Islet of Langerhans (tissue), 1 donor: ENCODE measurements around the gene GOLGA6D.
"Not testable (repeated sequence)": the region's sequence is repeated elsewhere in the genome, so short reads cannot be mapped to it uniquely, and the experiment has no call there.

Source experiments
- FAIRE-seq: peaks from one replicate; lab custom pipeline; 2011; peaks lifted over from hg19 to GRCh38; lab: Jason Lieb, UNC

Gene GOLGA6D, protein sequence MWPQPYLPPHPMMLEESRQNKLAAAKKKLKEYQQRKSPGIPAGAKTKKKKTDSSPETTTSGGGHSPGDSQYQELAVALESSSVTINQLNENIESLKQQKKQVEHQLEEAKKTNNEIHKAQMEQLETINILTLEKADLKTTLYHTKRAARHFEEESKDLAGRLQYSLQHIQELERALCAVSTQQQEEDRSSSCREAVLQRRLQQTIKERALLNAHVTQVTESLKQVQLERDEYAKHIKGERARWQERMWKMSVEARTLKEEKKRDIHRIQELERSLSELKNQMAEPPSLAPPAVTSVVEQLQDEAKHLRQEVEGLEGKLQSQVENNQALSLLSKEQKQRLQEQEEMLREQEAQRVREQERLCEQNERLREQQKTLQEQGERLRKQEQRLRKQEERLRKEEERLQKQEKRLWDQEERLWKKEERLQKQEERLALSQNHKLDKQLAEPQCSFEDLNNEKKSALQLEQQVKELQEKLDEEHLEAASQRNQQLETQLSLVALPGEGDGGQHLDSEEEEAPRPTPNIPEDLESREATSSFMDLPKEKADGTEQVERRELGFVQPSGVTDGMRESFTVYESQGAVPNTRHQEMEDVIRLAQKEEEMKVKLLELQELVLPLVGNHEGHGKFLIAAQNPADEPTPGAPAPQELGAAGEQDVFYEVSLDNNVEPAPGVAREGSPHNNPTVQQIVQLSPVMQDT

DNA sequence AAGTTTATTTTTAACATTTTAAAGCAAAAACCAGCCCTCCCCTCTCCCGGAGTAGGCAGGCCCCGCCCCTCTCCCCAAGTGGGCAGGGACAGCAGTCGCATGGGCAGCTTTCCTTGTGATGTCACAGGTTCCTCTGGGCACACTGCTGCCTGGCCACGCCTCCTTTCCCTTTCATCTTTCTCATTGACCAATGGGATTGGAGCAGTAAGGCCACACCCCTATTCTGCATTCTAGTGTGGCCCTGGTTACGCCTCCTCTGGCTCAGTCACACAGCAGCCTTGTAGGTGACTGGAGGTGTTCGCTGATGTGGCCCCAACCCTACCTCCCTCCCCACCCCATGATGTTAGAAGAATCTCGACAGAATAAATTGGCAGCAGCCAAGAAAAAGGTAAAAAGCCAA is at the start of gene GOLGA6D:
TSS of gene GOLGA6D (plus strand) at position 264 of the 400 bp plus-strand sequence. CDS start at position 305, 41 bp downstream.
- not testable (repeated sequence) for FAIRE-seq

DNA sequence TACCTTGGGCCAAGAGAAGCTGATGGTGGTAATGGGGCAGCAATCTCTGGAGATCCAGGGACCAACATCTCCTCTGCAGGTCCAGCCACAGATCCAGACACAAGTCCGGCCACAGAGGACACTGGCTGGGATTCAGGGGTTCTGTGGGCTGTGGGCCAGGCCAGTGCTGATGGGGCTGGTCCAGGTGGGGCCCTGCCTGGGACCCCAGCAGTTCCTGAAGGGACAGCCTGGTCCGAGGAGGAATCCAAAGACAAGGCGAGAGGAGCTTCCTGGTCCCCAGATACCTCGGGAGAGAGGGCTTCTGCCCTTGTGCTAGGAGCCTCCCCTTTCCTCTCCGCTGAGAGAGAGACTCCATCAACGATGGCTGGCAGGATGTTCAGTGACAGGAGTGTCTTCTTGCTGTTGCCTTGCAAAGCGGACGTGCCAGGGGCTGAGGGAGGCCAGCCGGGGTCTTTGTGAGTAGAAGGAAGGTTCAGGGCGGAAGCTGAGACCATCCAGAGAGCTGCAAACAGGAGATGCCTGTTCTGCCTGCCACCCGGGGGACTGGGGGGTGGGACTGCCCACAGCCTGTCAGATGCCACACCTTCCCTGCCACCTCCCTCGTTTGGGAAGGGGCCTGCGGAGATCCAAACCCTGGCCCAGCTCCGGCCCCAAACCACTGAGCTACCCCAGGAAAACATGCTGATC is 49.0 kb upstream of the GOLGA6D start:
- FAIRE-seq: no peak

DNA sequence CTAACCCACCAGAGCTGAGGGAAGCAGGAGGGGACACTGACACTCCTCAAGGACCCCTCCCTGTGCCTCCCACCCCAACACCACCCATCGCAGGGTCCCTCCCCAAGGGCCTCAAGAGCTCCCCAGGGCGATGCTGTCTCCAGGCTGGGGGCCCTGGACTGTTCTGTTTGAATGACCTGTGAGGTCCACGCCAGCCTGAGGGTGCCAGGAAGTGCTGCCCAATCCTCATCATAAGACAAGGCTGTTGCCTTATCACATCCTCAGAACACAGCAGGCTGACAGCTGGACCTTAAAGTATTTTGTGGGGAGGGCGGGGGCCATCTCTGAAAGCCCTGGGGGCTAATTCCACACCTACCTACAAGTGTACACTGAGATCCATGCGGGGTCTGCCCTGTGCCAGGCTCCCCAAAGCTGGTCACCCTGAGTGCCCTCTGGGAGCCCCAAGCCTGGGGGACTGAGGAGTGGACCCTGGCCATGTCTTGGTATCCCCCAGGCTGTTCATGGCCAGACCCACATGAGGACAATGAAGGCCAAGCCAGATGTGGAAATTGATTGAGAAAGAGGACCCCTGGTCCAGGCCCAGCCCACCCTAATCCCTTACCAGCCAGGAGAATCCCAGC is 48.3 kb upstream of the GOLGA6D start:
- no peak for FAIRE-seq

DNA sequence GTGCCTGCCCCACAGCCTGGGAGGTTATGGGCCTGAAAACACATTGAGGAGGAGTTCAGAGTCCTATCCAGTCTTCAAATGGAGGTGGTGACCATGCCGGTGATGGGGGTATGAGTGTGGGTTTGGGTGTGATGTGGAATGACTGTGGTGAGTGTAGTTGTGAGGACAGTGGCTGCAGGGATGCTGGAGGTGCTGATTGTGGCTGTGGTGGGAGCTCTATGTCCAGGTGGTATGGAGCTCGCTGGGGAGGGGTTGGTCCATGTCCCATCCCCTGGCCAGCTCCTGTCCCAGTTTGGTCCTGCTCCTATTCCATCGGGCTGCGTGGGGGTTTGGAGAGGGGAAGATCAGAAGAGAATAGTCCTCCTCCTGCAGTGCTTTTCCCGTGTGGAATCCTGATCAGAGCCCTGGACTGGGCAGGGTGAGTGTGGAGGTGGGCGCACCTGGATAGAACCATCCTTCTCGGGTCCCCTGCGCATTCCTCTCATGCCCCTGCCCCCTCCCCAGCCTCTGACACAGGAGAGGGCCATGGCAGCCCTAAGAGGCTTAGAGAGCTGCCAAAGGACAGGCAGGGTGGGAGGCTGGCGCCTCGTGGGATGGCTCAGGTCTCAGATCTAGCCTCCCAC is 47.5 kb upstream of the GOLGA6D start:
- FAIRE-seq: no peak

DNA sequence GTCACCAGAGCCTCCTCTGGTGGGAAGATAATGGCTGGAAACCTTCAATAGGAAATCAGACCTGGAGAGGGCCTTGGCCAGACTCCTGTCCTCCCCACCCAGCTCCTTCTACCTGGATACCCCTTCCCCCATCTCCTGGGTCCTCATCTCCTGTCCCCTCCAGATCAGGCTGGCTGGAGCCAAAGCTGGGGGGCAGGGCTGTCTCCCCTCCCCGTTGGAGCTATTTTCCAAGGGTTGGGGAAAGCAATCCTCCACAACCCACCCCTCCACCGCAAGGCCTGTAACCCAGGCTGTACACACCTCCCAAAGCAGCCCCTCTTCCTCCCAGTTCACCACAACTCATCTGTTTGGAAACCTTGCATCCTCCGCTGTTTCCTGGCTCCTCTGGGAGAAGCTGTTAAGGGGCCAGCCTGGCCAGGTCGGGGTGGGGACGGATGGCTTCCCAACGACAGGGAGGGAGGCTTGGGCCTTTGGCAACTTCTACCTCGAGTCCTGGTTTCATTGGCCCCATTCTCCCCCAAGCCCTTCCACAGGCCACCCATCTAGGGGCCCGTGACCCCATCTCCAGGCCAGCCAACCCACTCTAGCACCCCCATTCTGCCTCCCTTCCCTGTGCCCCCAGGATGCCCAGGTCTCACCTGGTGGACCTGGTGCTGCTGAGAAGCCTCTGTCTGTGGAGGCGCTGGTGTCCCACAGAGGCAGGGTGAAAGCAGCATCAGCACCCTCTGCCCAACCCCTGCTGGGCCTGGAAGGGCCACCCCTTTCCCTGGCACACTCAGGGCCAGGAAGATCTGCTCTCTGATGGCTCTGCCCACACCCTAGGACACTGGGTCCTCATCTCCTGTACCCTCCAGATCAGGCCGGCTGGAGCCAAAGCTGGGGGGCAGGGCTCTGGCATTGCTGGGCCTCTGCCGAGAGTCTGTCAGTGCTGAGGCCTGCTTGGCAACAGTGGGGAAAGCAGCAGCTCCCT is 46.6 kb upstream of the GOLGA6D start:
- no peak for FAIRE-seq

DNA sequence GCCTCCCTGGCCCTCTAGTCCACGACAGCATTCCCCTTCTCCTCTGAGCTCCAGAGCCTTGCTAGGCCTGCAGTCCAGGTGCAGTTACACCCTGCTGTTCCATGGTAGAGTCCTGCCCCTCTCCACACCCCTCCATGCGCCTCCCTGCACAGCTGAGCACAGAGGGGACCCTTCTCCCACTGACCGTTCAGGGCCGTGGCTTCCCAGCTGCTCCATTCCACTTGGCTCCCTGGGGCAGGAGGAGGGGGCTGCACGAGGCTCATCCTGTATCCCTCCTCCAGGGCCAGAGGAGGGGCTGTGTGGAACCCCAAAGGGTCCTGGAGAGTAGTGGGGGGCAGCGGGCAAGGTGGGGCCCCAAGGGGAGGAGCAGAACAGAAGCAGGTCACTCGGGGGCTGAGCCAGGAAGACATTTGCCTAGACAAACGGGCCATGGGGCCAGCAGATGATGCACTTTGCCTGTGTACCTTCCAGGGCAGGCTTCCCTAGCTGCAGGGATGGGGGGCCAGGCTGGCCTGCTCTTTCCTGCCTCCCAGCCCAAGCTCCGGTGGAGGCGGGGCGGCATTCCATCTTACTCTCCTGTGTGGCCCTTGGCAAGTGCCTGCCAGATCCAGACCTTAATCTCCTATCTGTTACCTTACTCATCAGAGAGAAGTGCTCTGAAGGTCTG is 45.2 kb upstream of the GOLGA6D start:
- no peak for FAIRE-seq

DNA sequence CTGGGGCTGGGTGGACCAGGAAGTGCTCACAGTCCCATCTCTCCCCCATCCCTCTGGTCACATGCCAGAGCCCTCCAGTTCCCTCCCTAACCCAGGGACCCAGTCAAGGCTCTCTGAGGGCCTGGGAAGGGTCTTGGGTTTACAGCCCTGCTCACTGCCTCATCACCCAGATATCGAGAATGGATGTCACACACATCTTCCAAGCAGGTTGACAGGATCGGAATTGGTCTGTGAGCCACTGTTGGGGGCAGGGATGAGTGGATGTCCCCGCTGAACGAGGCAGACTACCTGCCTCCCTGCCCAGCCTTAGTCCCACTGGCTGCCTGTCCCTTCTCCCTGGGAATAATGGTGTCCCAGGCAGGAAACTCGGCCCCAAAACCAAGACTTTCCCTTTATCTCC is 44.5 kb upstream of the GOLGA6D start:
- FAIRE-seq: no peak

DNA sequence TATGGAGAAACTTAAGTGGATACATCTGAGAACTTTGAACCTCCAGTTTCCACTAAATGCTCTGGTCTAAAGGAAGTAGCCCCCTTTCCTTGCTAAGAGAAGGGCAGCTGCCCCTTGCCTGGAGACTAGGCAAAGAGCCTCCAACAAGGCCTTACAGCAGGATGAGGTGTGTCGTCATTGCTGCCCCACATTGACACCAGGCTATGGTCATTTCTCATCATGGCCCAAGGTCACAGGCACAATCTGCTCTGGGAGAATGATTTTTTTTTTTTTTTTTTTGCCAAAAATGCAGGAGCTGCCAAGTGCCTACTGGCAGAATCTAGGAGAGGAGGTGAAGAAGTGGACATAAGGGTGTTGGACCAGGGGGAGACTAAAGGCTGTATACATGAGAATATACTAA is 36.9 kb upstream of the GOLGA6D start:
- not testable (repeated sequence) for FAIRE-seq

DNA sequence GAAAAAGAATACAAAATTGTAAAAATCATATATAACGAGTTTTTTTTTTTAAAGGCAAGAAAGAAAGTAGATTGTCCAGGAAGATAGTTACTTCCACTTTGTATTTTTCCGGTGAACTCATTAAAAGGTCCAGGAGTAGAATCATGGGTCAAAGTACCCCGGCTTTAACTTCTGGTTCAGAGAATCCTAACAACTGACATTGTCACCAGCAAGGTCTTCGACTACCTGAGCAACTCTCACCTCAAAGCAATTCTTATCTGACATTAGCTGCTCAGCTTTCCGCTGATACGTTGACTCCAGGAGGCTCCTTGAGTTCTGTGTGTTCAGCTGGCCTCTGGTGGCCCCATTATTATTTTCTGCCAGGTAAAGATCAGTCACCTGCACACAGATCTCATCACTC is 33.6 kb upstream of the GOLGA6D start:
- peak; percentile 21 for FAIRE-seq

DNA sequence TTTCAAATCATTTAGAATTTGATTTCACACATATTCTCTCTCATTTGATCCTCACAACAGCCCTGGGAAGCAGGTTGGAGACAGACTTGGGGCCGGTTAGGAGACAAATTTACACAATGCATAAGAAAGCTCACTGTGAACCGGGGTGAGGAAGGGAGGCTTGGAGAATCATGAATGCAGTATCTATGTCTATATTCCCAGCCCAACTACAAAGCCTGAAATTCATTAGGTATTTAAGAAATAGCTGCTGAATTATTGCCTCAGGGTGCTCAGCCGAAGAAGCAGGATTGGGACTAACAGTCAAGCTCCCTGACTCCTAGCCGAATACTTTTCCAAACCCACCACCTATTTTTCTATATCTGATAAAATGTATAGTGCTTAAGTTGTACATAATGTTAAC is 32.9 kb upstream of the GOLGA6D start:
- no peak for FAIRE-seq

DNA sequence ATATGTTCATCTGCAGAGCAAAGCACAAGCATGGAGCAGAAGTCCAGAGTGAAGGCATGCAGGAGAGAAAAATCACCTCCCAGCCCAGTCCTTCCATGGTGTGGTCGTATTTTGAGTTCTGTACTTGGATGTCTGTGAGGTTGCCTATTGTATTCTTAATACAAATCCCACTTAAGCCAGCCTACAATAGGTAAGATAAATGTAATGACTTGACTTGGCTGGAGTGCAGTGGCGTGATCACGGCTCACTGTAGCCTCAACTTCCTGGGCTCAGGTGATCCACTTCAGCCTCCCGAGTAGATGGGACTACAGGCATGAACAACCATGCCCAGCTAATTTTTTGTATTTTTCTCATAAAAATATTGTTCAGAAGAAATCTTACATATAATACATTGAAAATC is 31.3 kb upstream of the GOLGA6D start:
- not testable (repeated sequence) for FAIRE-seq

DNA sequence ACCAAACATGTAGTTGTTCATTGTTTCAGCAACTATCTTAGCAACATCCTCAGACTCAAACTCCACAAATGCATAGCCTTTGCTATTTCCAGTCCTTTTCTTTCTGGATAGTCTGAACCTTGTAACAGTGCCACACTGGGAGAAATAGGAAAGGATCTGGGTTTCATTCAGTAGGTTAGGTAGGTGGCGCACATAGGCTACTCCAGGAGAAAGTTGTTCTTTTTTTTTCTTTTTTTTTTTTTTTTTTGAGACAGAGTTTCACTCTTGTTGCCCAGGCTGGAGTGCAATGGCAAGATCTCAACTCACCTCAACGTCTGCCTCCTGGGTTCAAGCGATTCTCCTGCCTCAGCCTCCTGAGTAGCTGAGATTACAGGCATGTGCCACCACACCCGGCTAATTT is 30.4 kb upstream of the GOLGA6D start:
- not testable (repeated sequence) for FAIRE-seq

DNA sequence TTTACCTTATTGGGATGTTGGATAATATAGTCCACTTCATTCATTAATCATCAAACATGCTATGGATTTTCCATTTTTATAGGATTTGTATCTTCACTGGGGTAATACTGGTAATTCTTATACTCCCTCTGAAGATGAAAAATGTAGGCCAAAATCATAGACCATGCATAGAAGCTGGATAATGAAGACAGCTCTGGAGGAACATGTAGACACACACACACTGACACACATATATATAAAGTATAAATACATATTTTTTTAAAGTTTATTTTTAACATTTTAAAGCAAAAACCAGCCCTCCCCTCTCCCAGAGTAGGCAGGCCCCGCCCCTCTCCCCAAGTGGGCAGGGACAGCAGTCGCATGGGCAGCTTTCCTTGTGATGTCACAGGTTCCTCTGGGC is 24.6 kb upstream of the GOLGA6D start, which contains the start of gene GOLGA6C:
TSS of gene GOLGA6C (plus strand) at position 301 of the 400 bp plus-strand sequence. CDS start 265 bp downstream, outside the sequence.
- FAIRE-seq: not testable (repeated sequence)

DNA sequence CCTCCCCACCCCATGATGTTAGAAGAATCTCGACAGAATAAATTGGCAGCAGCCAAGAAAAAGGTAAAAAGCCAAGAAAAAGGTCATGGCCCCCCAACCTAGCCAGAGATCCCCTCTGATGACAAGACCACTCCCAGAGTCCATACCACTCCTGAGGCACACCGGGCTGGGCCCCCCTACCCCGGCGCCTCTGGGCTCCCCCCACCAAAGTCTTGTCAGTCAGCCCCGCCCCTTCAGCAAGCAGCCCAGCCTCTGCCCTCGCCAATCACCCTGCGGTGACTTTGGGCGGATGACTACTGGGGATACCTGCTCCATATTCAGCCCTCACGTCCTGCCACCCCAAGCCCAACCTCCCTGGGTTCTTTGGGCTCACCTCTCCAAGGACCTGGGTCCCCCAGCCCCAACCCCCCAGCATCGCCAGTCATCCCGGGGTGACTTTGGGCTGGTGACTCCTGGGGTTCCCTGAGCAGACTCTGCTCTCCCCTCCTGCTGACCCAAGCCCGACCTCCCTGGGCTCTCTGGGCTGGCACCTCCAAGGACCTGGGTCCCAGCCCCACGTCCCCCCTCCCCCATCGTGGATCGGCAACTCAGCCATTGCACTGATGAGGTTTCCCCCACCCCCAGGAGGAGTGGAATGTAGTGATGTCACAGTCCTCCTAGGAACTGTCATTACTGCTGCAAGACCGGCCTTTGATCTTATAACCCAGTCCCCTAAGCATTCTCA is 23.9 kb upstream of the GOLGA6D start:
- not testable (repeated sequence) for FAIRE-seq

DNA sequence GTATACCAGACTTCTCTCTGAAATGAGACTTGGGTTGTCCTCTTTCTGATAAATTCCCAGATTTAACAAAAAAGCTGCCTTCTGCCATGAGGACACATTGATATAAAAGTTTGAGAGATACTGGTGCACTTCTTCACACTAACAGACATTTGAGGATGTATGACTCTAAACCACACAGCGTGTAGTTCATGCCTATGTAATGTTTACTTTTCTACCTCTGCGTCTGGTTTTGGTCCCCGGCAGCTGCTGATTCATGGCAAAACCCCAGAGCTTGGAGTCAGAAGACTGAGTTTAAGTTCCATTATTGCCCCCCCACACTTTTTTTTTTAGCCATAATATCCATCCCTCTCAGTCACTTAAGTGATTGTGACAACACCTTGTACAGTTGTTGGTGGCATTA is 22.8 kb upstream of the GOLGA6D start:
- FAIRE-seq: not testable (repeated sequence)

DNA sequence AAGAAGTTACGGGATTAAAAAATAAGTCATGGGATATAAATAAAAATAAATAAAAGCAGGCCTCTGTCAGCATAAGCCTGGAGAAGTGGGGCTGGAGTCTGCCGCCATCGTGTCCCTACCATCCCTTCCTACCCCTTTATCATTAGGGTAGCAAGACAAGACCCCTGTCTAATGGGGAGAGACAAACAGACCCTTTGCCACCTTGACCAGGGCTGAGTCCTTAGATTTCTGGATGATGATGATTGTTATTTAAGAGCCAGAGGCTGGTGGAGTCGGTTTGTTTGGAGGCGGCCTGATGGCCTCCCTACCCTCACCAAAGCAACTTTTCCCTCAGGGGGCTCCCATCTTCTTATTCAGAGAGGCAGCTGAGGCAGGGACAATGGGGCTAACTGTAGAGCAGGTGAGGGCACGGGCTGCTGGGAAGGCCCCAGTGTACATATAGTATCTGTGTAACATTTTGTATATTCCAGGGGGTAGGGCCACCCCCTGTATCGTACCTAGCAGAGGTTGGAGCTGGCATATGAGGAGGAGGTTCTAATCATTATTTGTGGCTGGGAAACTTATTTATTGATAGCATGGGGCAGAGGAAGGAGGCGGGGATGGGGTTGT is 8.8 kb upstream of the GOLGA6D start:
- FAIRE-seq: not testable (repeated sequence)

DNA sequence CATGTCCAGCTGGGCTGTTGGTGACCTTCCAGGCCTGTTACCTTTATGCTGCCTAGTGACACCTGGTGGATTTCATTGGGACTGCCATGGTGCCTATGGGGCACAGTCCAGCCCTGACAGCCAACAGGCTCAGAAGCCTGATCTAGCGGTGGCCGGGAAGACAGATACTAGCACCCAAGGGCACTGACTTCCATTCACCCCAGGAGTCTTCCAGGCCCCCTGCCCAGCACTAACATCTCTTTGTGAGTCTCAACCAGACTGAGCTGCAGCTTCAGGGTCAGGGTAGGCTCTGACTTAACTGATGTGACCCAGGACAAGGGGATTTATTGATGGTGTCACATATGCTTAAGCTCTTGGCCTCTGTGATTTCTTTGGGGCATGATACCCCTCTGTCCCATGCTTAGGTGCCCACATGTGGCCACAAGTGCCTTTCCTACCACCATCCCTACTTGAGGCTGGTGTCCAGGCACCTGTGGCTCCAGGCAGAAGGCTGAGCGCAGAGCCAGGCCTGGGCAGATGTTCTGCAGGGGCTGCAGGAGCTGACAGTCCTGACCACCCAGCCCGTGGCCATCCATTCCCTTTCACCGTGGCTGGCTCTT is 8.0 kb upstream of the GOLGA6D start:
- FAIRE-seq: not testable (repeated sequence)

DNA sequence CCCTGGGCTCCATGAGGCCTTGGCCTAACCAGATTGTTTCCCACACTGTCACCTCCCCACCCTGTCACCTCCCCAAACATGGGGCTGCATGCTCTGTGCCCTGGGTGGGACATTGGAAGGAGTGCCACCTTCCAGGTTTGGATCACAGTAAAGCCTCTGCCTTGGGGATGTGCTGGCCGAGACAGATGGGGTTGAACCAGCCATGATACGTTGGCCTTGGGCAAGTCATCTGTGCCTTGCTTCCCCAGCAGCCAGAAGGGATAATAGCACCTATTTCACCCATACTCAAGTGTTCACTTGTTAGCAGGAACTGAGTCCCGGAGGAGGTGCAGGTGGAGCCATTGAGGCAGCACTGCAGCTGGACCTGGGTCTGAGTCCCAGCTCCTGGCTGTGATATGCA is 7.0 kb upstream of the GOLGA6D start:
- FAIRE-seq: not testable (repeated sequence)

DNA sequence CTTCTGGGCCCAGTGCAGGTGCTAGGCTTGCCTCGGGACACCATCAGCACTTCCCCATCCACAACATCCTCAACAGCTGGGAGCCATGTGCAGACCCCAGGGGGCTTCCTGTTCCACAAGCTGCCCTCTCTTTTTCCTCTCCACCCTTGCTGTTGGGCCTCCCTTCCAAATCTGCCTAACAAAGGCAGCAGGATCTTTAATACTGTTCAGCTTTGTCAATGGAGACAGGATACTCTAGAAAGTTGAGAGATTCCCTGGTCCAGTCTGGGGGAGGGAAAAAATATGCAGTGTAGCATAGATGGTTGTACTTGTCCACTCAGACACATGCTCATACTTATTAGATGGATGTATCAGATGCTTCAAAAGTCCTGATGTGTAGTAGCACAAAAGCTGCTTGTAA is 4.1 kb upstream of the GOLGA6D start:
- FAIRE-seq: not testable (repeated sequence)
